ENCODE measurements around the gene ATF3. TPM values are rescaled to one million over a fixed set of nuclear protein-coding genes. Genes with fewer than 3 reads are reported as not detected.
A peak's percentile ranks its signal among the peaks of the same experiment; 100 is the strongest.

The ATF3 gene, protein sequence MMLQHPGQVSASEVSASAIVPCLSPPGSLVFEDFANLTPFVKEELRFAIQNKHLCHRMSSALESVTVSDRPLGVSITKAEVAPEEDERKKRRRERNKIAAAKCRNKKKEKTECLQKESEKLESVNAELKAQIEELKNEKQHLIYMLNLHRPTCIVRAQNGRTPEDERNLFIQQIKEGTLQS
- total RNA-seq: 1 to 10 TPM; 2.1 to 6.5 (median 3.0) TPM

DNA sequence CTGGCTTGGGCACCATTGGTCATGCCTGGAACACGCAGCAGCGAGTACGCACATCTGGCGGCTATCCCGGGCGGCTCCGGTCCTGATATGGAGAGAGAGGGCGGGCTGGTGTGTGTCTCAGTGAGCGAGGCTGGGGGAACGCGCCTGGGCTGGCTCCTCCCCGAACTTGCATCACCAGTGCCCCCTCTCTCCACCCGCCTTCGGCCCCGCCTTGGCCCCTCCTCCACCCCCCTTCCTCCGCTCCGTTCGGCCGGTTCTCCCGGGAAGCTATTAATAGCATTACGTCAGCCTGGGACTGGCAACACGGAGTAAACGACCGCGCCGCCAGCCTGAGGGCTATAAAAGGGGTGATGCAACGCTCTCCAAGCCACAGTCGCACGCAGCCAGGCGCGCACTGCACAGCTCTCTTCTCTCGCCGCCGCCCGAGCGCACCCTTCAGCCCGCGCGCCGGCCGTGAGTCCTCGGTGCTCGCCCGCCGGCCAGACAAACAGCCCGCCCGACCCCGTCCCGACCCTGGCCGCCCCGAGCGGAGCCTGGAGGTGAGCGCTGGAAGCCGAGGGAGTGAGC, at the start of gene ATF3:
Gene ATF3 (plus strand): TSS at position 370 of the 567 bp plus-strand sequence. CDS start 6,261 bp downstream, outside the sequence.
- no peaks in the 10 kb centered on the region for H3K9me3 ChIP-seq
- peaks cover 0 to 66% (median 0%) of the 10 kb centered on the region in 4 donors for H3K27me3 ChIP-seq
- peak within 1 kb of the TSS; percentile 51 to 82 (median 71) for H3K4me3 ChIP-seq
- H3K36me3 ChIP-seq: no peaks in the 10 kb centered on the region
- DNase-seq: peak; percentile 86
- H3K4me1 ChIP-seq: peaks cover 17 to 68% (median 31%) of the 10 kb centered on the region in 3 donors
- WGBS, 2 donors: 0% methylated on average over 6 of the region's 54 CpGs; no CpG with 5 or more reads in 1 of the 2 donors
- intact Hi-C loops (cut with DNase I): loop anchor here (5.0 to 10.0 kb wide), 2 partner anchors 46 to 134 kb away; no protein-coding TSS in a partner anchor
- peak; percentile 54 to 99 (median 92) for TF ChIP-seq POLR2A (IDR thresholded peaks at IDR 0.05)
- TF ChIP-seq CTCF (IDR thresholded peaks at IDR 0.05): no peak
- H3K27ac ChIP-seq: peak within 1 kb of the TSS; percentile 89 to 99 (median 98)

- TF ChIP-seq POLR2A (IDR thresholded peaks at IDR 0.05) (no peak), CTCF (IDR thresholded peaks at IDR 0.05) (no peak)
- Histone ChIP-seq H3K27me3 (no peaks in the 10 kb centered on the region), H3K4me1 (peaks cover 6 to 27% (median 7%) of the 10 kb centered on the region in 3 donors), H3K4me3 (no peak overlapping the region), H3K27ac (peak overlapping the region in 3 of 4 donors; percentile 93 to 96 (median 95)), H3K9me3 (peaks cover 0 to 6% (median 0%) of the 10 kb centered on the region in 3 donors), H3K36me3 (no peaks in the 10 kb centered on the region)
- DNase-seq: no peak
- 92 to 96% methylated on average over 7 to 10 of the region's 11 CpGs for WGBS, 2 donors
- intact Hi-C loops (cut with DNase I): loop anchor here (5.0 kb wide), 1 partner anchor 47 kb away; the partner anchor contains the start of gene ATF3
Observed at GRCh38 chr1:212559929-212560328, 48.6 kb upstream of the ATF3 start.

DNA sequence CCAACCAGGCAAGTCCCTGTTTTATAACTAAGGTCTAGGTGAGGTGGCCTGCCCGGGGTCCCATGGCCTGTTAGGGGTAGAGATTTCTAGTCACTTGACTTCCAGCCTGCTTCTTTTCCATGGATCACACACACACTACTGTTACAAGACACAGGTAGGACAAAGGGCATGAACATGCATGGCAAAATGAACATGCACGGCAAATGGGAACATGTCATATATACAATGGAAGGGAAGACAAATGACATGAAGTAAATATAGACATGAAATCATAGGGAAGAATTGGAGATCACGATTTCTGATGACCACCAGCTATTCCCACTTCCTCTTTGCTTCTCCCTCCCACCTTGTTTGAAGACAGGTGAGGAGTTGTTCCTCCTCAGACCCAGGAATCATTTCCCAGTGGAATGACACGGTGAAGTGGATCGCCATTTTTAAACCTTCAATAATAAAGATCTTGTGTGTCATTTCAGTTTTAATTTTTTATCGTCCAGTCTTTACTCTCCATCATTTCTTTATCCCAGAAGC, 47.6 kb upstream of the ATF3 start:
- Histone ChIP-seq H3K4me1 (peaks cover 6 to 29% (median 7%) of the 10 kb centered on the region in 3 donors), H3K27me3 (no peaks in the 10 kb centered on the region), H3K36me3 (no peaks in the 10 kb centered on the region), H3K27ac (peak overlapping the region in 3 of 4 donors; percentile 53 to 96 (median 95)), H3K4me3 (no peak overlapping the region), H3K9me3 (peaks cover 0 to 6% (median 0%) of the 10 kb centered on the region in 3 donors)
- DNase-seq: no peak
- no peak for TF ChIP-seq POLR2A (IDR thresholded peaks at IDR 0.05)
- TF ChIP-seq CTCF (IDR thresholded peaks at IDR 0.05): no peak
- 67 to 71% methylated on average over 6 of the region's 6 CpGs for WGBS, 2 donors
- intact Hi-C loops (cut with DNase I): loop anchor here (5.0 kb wide), 1 partner anchor 46 kb away; the partner anchor contains the start of gene ATF3

GRCh38 chr1:212561501-212561931, 47.0 kb upstream of the ATF3 start:
- no peak for DNase-seq
- H3K4me1 ChIP-seq: peaks cover 6 to 34% (median 7%) of the 10 kb centered on the region in 3 donors
- no peak for TF ChIP-seq POLR2A (IDR thresholded peaks at IDR 0.05)
- no peak for TF ChIP-seq CTCF (IDR thresholded peaks at IDR 0.05)
- H3K4me3 ChIP-seq: no peak overlapping the region
- no peaks in the 10 kb centered on the region for H3K36me3 ChIP-seq
- 30 to 40% methylated on average over 3 to 4 of the region's 5 CpGs for WGBS, 2 donors
- intact Hi-C loops (cut with DNase I): loop anchor here (5.0 kb wide), 1 partner anchor 46 kb away; the partner anchor contains the start of gene ATF3
- peaks cover 0 to 6% (median 0%) of the 10 kb centered on the region in 3 donors for H3K9me3 ChIP-seq
- peak overlapping the region in 3 of 4 donors; percentile 53 to 96 (median 95) for H3K27ac ChIP-seq
- H3K27me3 ChIP-seq: no peaks in the 10 kb centered on the region

Data from esophagus squamous epithelium (tissue), 5 donors.